ENCODE results near the gene EGR2.

DNA sequence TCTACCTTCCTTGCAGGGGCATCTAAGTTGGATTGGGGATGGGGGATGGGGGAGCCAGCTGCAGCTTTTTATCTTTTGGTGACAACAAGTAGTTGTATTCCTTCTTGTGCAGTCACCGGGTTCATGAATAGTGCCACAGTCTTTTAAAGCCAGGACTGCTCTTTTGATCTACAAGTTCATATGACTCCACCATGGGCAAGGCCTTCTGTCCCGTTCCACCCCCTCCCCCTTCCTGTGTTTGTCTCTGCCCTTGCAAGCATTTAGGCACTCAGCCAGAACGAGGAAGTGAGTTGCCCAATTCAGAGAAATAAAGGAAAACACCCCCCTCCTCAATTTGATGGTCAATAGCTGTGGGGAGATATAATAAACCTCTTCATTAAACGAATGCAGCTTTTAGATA is 44.8 kb upstream of the EGR2 start:
- TF ChIP-seq, protein P1, sequence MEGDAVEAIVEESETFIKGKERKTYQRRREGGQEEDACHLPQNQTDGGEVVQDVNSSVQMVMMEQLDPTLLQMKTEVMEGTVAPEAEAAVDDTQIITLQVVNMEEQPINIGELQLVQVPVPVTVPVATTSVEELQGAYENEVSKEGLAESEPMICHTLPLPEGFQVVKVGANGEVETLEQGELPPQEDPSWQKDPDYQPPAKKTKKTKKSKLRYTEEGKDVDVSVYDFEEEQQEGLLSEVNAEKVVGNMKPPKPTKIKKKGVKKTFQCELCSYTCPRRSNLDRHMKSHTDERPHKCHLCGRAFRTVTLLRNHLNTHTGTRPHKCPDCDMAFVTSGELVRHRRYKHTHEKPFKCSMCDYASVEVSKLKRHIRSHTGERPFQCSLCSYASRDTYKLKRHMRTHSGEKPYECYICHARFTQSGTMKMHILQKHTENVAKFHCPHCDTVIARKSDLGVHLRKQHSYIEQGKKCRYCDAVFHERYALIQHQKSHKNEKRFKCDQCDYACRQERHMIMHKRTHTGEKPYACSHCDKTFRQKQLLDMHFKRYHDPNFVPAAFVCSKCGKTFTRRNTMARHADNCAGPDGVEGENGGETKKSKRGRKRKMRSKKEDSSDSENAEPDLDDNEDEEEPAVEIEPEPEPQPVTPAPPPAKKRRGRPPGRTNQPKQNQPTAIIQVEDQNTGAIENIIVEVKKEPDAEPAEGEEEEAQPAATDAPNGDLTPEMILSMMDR (IDR thresholded peaks at IDR 0.05), result no peak
- TF ChIP-seq EZH2 (IDR thresholded peaks at IDR 0.05), result no peak
- TF ChIP-seq EZH2phosphoT487 (IDR thresholded peaks at IDR 0.05), result no peak
